ENCODE results near the gene C20orf173. TPM values are rescaled to one million over a fixed set of nuclear protein-coding genes. Genes with fewer than 3 reads are reported as not detected.

C20orf173 gene
- total RNA-seq, 1 donor from 2014 or later = not detected

DNA sequence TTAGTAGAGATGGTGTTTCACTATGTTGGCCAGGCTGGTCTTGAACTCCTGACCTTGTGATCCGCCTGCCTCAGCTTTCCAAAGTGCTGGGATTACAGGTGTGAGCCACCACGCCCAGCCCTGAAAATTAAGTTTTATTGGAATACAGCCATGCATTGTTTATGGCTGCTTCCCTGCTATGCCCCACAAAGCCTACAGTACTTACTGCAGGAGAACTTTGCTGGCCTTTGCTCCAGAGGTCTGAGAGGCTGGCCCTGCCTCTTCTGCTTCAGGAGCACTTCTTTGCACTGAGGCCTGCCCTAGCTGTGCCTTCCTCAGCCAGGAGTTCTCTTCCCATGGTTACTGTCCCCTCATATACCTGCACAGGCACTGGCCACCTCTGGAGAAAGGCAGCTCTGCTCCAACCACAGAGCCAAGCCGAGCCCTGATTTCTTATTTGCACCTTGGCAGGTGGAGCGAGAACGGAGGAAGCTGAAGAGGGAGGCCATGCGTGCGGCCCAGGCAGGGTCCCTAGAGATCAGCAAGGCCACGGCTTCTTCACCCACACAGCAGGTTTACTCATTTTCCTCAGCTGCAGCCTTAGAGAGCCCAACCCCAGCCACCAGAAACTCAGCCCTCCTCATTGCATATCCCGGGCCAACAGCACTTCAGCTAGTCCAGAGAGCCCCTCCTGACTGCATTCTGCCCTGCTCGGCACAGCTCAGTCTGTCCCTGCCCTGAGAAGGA, 20.8 kb downstream of the C20orf173 start:
- intact Hi-C loops (cut with micrococcal nuclease) = no loop called here

DNA sequence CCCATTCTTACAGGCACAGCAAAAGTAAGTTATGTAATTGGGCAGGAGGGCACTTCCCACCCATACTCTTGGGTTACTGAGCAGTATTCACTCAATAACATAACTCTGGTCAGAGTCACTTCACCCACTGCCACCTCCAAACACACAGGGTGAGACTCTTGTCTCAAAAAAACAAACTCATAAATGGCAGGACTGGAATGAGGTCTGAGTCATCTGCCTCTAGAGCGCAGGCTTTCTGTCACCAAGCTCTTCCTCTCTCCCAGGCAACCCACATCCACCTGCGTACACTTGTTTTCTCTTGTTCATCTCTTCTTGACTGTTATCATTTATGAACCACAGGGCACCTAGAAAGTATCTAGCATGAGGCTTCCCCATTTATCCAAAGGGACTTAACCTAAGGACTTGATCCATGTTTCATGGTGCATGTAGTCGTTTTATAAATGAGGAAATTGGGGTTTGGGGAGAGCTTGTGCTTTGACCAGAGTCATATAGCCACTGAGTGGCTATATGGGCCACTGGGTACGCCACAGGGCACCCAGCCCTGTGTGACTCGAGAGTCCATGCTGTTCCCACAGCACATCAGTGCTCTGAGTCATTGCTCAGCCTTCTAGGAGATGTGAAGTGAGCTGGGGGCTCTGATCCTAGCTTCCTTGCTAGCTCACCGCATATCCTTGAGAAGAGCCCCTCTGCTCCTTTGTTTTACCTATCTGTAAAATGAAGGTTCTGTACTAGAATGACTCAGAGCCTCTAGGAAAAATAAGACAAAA, 22.4 kb downstream of the C20orf173 start:
- intact Hi-C loops (cut with micrococcal nuclease) = no loop called here

DNA sequence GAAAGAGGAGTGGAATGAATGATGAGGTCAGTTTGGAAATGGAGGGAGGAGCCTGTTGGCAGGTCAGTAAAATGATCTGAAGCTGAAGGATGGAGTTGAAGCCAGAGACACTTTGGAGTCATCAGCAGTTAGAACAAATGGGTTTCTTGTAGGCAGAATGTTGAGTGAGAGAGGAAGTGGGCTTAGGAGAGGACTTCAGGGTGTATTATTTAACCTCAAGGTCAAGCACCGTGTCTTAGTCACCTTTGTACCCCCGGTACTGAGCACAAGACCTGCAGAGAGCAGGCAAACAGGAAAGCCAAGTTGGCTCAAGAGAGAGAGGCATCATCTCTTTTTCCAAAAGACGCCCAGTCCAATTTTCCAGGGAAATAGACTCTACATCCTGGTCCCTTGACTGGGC, 23.3 kb downstream of the C20orf173 start:
- intact Hi-C loops (cut with micrococcal nuclease) = no loop called here

DNA sequence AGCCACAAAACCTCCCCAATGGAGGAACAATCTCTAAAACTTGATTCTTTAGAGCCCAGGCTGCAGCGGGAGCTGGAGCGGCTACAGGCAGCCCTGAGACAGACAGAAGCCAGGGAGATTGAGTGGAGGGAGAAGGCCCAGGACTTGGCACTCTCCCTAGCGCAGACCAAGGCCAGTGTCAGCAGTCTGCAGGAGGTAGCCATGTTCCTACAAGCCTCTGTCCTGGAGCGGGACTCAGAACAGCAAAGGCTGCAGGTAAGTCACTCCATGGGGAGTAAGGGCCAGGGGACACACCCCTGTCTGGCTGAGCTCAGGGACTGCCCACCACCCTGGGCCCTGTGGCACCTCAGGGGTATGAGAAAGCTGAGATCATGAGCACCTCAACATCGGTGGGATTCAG, 24.7 kb downstream of the C20orf173 start:
- intact Hi-C loops (cut with micrococcal nuclease) = no loop called here

DNA sequence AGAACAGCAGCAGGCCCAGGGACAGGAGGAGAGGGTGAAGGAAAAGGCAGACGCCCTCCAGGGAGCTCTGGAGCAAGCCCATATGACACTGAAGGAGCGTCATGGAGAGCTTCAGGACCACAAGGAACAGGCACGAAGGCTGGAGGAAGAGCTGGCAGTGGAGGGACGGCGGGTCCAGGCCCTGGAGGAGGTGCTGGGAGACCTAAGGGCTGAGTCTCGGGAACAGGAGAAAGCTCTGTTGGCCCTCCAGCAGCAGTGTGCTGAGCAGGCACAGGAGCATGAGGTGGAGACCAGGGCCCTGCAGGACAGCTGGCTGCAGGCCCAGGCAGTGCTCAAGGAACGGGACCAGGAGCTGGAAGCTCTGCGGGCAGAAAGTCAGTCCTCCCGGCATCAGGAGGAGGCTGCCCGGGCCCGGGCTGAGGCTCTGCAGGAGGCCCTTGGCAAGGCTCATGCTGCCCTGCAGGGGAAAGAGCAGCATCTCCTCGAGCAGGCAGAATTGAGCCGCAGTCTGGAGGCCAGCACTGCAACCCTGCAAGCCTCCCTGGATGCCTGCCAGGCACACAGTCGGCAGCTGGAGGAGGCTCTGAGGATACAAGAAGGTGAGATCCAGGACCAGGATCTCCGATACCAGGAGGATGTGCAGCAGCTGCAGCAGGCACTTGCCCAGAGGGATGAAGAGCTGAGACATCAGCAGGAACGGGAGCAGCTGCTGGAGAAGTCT, 25.5 kb downstream of the C20orf173 start:
- intact Hi-C loops (cut with micrococcal nuclease) = no loop called here

DNA sequence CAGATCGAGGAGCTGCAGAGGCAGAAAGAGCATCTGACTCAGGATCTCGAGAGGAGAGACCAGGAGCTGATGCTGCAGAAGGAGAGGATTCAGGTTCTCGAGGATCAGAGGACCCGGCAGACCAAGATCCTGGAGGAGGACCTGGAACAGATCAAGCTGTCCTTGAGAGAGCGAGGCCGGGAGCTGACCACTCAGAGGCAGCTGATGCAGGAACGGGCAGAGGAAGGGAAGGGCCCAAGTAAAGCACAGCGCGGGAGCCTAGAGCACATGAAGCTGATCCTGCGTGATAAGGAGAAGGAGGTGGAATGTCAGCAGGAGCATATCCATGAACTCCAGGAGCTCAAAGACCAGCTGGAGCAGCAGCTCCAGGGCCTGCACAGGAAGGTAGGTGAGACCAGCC, 26.2 kb downstream of the C20orf173 start:
- intact Hi-C loops (cut with micrococcal nuclease) = no loop called here

DNA sequence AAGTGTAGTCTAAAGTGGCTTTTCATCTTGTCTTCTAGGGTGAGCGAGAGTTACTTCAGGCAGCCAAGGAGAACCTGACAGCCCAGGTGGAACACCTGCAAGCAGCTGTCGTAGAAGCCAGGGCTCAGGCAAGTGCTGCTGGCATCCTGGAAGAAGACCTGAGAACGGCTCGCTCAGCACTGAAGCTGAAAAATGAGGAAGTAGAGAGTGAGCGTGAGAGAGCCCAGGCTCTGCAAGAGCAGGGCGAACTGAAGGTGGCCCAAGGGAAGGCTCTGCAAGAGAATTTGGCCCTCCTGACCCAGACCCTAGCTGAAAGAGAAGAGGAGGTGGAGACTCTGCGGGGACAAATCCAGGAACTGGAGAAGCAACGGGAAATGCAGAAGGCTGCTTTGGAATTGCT, 27.1 kb downstream of the C20orf173 start:
- intact Hi-C loops (cut with micrococcal nuclease) = no loop called here

DNA sequence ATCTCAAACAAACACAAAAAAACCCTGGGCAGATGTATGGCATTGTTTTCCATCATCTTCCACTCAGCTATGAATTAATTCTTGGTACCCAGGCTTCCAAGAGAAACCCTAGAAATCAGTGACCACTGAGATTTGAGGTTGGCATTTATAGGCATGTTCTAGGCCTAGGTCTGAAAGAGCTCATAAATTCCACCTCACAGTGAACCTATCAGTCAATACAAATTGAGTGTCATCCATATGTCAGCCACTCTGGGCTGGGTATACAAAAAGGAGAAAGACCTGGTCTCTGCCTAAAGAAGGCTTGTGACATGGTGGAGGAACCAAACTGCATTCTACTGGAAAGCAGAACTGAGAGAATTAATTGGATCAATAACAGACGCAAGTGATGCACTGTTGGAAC, 30.2 kb downstream of the C20orf173 start:
- intact Hi-C loops (cut with micrococcal nuclease) = no loop called here

DNA sequence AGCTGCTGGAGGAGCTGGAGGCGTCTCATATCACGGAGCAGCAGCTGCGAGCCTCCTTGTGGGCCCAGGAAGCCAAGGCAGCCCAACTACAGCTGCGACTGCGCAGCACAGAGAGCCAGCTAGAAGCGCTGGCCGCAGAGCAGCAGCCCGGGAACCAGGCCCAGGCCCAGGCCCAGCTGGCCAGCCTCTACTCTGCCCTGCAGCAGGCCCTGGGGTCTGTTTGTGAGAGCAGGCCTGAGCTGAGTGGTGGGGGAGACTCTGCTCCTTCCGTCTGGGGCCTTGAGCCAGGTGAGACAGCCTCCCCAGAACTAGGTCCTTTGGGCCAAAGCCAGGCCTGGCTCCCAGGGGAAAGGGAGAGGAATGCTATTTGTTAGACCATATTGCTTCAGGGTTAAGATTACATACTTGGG, 31.7 kb downstream of the C20orf173 start:
- intact Hi-C loops (cut with micrococcal nuclease) = no loop called here

DNA sequence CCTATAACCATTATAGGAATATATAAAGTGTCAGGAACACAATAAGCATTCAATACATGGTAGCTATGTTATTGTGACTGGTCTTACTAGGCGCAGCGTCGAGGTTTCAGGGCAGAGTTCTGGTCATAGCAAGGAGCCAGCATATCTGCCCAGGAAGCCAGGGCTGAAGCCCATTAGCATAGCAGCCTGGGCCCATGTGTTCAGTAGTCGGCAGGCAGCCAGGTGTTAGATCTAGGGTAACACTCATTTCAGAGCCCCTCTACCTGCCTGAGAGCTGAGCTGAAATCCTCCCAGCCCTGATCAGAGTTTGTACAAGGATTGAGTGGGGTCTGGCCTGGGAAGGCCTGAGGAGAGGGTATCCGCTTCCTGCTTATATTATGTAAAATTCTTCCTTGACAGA, 32.1 kb downstream of the C20orf173 start:
- intact Hi-C loops (cut with micrococcal nuclease) = no loop called here

DNA sequence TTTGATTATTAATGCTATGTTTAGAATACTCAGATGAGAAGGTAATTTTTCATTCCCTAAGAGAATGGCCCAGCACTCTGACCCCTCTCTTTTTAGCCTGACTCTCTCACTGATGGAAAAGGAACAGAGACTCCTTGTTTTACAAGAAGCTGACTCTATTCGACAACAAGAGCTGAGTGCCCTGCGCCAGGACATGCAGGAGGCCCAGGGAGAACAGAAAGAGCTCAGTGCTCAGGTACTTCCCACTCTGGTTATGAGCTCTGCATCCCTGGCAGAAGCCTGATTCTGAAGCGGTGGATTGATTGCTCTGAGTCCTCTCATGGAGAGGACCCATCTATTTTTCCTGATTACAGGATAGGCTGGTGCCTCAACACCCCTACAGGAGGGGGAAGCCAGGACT, 33.0 kb downstream of the C20orf173 start:
- intact Hi-C loops (cut with micrococcal nuclease) = no loop called here

DNA sequence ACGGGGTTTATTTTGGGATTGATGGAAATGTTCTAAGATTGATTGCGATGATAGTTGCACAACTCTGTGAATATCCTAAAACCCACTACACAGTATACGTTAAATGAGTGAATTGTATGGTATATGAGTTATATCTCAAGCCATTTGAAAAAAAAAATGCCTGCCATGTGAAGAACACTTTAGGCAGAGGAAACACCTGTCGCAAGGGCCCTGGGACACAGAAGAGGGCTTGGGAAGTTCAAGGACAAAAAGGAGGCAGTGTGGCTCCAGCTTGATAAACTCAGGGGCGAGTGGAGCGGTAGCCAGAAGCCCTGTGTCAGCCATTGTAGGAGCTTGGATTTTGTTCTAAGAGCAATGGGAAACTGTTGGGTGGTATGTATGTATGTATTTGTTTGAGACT, 37.1 kb downstream of the C20orf173 start:
- intact Hi-C loops (cut with micrococcal nuclease) = loop anchor here (5.0 kb wide), 2 partner anchors 35 to 250 kb away; partner anchors contain the start of genes CEP250 and RBM39

DNA sequence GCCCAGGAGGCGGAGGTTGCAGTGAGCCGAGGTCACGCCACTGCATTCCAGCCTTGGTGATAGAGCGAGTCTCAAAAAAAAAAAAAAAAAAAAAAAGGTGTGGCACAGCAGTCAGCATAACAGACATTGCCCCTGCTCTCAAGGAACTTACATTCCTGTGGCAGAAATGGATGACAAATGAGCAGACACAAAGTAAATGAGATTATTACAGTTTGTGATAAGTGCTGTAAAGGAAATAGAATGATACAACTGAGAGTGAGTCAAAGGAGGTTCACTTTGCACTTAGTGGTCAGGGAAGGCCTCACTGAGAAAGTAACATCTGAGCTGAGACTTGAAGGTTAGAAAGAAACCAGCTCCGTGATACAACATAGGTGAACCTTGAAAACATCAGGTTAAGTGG, 37.6 kb downstream of the C20orf173 start:
- intact Hi-C loops (cut with micrococcal nuclease) = loop anchor here (1.0 to 5.0 kb wide), 4 partner anchors 35 to 250 kb away; partner anchors contain the start of genes CEP250, CPNE1, RBM12 and RBM39

DNA sequence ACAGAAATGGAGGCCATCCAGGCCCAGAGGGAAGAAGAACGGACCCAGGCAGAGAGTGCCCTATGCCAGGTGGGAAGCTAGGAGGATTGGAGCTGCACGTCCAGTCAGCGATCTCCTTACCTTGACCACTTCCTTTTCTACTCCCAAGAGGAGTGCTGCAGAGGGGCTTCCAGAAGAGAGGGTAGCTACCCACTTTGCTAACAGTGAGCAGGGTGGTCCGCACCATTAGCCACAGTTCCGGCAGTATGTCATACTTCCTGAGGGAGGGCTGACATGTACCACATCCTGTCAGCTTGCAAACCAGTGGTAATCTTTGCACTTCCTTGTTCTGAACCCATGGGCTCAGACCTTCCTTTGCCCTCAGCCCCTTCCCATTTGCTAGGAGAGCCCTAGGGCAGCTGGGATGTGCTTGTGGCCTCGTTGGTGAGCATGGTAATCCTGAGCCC, 38.7 kb downstream of the C20orf173 start:
- intact Hi-C loops (cut with micrococcal nuclease) = loop anchor here (1.0 to 5.0 kb wide), 5 partner anchors 33 to 252 kb away; partner anchors contain the start of genes CEP250, CPNE1, RBM12 and RBM39

DNA sequence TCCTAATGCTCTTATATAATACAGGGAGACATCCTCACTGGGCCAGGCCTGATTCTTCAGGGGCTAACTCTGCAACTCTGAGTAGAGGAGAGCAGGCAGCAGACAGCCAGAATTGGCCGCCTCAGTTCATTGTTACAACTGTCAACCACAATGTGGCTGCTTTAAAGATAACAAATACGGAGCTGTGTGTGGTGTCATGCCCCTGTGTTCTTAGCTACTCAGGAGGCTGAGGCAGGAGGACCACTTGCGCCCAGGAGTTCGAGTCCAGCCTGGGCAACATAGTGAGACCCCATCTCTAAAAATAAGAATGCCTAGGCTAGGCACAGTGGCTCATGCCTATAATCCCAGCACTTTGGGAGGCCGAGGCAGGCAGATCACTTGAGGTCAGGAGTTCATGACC, 39.7 kb downstream of the C20orf173 start:
- intact Hi-C loops (cut with micrococcal nuclease) = loop anchor here (1.0 to 5.0 kb wide), 4 partner anchors 32 to 253 kb away; partner anchors contain the start of genes CEP250 and RBM39

DNA sequence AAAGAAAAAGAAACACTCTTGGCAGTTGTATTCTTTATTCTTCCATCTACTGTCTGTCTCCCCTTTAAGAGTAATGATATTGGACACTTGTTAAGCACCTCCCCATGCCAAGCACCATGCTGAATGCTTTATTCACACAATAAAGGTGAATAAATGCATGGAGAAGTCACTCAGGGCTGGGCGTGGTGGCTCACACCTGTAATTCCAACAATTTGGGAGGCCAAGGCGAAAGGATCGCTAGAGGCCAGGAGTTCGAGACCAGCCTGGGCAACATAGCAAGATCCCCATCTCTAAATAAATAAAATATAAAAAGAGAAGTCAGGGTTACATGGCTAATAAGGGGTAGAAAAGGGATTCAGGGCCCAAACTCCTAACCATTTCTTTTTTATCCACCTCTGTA, 42.0 kb downstream of the C20orf173 start:
- intact Hi-C loops (cut with micrococcal nuclease) = no loop called here

DNA sequence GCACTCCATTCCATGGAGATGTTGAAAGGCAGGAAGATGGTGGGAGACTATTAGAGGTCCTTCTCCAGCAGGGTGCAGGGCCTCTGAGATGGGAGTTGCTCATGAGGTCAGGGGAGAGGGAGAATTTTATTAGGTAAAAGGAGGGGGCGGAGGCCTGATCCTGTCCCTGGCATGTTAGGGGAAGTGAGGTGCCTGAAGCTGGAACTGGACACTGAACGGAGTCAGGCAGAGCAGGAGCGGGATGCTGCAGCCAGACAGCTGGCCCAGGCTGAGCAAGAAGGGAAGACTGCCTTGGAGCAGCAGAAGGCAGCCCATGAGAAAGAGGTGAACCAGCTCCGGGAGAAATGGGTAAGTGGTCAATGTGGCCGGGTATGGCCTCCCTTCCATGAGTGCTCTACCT, 49.7 kb downstream of the C20orf173 start:
- intact Hi-C loops (cut with micrococcal nuclease) = no loop called here

DNA sequence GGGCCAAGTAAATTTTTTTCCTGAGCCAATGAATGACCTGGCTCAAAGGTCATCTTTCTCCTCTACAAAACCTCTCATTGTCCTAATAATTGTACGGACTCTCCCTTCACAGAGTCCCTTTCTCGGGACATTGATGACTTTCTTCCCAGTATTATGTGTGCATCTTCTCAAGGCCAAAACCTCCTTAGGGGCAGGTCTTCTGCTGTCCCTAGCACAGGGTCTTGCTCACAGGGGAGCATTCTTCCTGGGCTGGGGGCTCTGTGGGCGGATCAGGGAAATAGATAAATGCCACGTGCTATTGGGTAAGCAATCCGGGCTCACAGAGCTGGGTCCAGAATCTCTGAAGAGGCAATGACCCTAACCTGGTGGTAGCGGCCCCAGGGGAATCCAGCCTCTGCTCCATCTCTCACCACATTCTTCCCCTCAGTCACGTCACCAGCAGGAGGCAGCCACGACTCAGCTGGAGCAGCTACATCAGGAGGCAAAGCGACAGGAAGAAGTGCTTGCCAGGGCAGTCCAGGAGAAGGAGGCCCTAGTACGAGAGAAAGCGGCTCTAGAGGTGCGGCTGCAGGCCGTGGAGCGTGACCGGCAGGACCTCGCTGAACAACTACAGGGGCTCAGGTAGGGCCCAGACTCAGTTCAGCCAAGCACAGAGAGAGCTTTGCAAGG, 50.5 kb downstream of the C20orf173 start:
- intact Hi-C loops (cut with micrococcal nuclease) = no loop called here
